ENCODE results near the gene APOBEC4.

GRCh38 chr1:183645531-183645930 is 7.6 kb downstream of the APOBEC4 start:
- TF ChIP-seq EZH2 (IDR thresholded peaks at IDR 0.05) (no peak), CTCF (IDR thresholded peaks at IDR 0.05) (no peak), EZH2phosphoT487 (IDR thresholded peaks at IDR 0.05) (no peak)

Measured in neural progenitor cell (in vitro differentiated cells).